Measurements from ENCODE around the gene COX7A1. TPM values are rescaled to one million over a fixed set of nuclear protein-coding genes. Genes with fewer than 3 reads are reported as not detected.

Gene COX7A1
- total and polyA plus RNA-seq, 10 of the 15 experiments (the other 5 are each of a cell fraction or from before 2014, with no cell fraction given): not detected

GRCh38 chr19:36114721-36115452, 37.4 kb downstream of the COX7A1 start, which contains the start of gene POLR2I:
TSS of gene POLR2I (minus strand) at chr19:36114875. CDS start at chr19:36114856, 19 bp downstream.
- peak within 1 kb of the TSS; percentile 89 for H3K4me3 ChIP-seq
- intact Hi-C loops (cut with micrococcal nuclease; ENCODE audit: unreplicated experiment) (loop anchor here (1.0 to 10.0 kb wide), 4 partner anchors 55 to 1260 kb away; partner anchors contain the start of genes THAP8, WDR62, ZNF146 and ZNF527), in situ Hi-C loops (cut with MboI) (loop anchor here (10.0 kb wide), 1 partner anchor 370 kb away; the partner anchor contains the start of gene ZNF566)
- peaks cover 4% of the 10 kb centered on the region in 2 experiments for H3K36me3 ChIP-seq (ENCODE audit: control insufficient read depth in 2 of 2, insufficient read depth in 2 of 2, low read length in 1 of 2)
- CTCF ChIA-PET: interaction anchor here (0.6 to 2.9 kb wide), 9 partner anchors 13 to 655 kb away, joined by 3 to 10 read pairs (median 4); partner anchors contain the start of gene THAP8
- SMC1A ChIA-PET (ENCODE audit: uncharacterized antibody, unreplicated experiment): interaction anchor here (0.7 to 2.9 kb wide), 8 partner anchors 10 to 233 kb away, joined by 3 to 12 read pairs (median 3); partner anchors contain the start of genes ZNF146 and ZNF565
- FAIRE-seq: peak; percentile 99
- H4K20me1 ChIP-seq (ENCODE audit: control insufficient read depth, insufficient read depth): no peaks in the 10 kb centered on the region
- peak within 1 kb of the TSS; percentile 96 for H3K9ac ChIP-seq (ENCODE audit: control insufficient read depth, insufficient read depth, low read length)
- peak within 1 kb of the TSS; percentile 80 for H3K27ac ChIP-seq (ENCODE audit: control insufficient read depth, insufficient read depth)
- no TSS peak for BruUV-seq (replicated peaks)
- peaks cover 9% of the 10 kb centered on the region for H3K4me1 ChIP-seq (ENCODE audit: control insufficient read depth, insufficient read depth, low read length)
- under 1% methylated on average over 58 of the region's 60 CpGs for WGBS (ENCODE audit: insufficient coverage, insufficient replicate concordance, low lambda C conversion rate, missing lambda C conversion rate)
- no peaks in the 10 kb centered on the region for H3K27me3 ChIP-seq (replicated peaks in 1 of 2; ENCODE audit: control insufficient read depth in 2 of 2, insufficient read depth in 2 of 2, low read length in 1 of 2)
- no peaks in the 10 kb centered on the region for H3K9me3 ChIP-seq (replicated peaks; ENCODE audit: control insufficient read depth, insufficient read depth, low read length)
- POLR2A ChIA-PET: interaction anchor here (0.6 to 1.6 kb wide), 8 partner anchors 11 to 101 kb away, joined by 3 to 11 read pairs (median 4); partner anchors contain the start of genes ALKBH6, CAPNS1, ZNF146 and ZNF565
- peak; percentile 97 for DNase-seq (ENCODE audit: low read depth, low spot score)
- H2AFZ ChIP-seq (ENCODE audit: control insufficient read depth, low read depth, low read length): peak within 1 kb of the TSS; percentile 88
- H3K4me2 ChIP-seq (ENCODE audit: control insufficient read depth, insufficient read depth): peak within 1 kb of the TSS; percentile 94
- H3K79me2 ChIP-seq (ENCODE audit: control insufficient read depth, insufficient read depth, low read length): peaks cover 24% of the 10 kb centered on the region
- RAD21 ChIA-PET (ENCODE audit: unreplicated experiment): interaction anchor here (0.6 to 1.9 kb wide), 8 partner anchors 13 to 471 kb away, joined by 3 to 5 read pairs (median 3); partner anchors contain the start of gene ALKBH6
- peak; percentile 94 for ATAC-seq
- TF ChIP-seq, protein P1, sequence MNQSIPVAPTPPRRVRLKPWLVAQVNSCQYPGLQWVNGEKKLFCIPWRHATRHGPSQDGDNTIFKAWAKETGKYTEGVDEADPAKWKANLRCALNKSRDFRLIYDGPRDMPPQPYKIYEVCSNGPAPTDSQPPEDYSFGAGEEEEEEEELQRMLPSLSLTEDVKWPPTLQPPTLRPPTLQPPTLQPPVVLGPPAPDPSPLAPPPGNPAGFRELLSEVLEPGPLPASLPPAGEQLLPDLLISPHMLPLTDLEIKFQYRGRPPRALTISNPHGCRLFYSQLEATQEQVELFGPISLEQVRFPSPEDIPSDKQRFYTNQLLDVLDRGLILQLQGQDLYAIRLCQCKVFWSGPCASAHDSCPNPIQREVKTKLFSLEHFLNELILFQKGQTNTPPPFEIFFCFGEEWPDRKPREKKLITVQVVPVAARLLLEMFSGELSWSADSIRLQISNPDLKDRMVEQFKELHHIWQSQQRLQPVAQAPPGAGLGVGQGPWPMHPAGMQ (IDR thresholded peaks at IDR 0.05; ENCODE audit: borderline replicate concordance): no peak
- TF ChIP-seq HCFC1 (IDR thresholded peaks at IDR 0.05; ENCODE audit: low read length) (peak; percentile 74), SMARCA5 (IDR thresholded peaks at IDR 0.05) (peak; percentile 75), ZBTB11 (CRISPR knock-in tag; IDR thresholded peaks at IDR 0.05) (no peak), NFYB (IDR thresholded peaks at IDR 0.05; ENCODE audit: insufficient read depth, low read depth, low read length) (peak; percentile 86), POLR2AphosphoS5 (IDR thresholded peaks at IDR 0.05; ENCODE audit: low read length) (peak; percentile 52), RAD21 (IDR thresholded peaks at IDR 0.05; ENCODE audit: insufficient read depth, low read depth, low read length) (no peak), NKRF (conservative IDR thresholded peaks at IDR 0.05) (peak; percentile 91), FOS (IDR thresholded peaks at IDR 0.05; ENCODE audit: borderline replicate concordance, extremely low read depth, insufficient read length) (peak; percentile 64), KDM1A (IDR thresholded peaks at IDR 0.05; ENCODE audit: borderline replicate concordance) (no peak), MYB (IDR thresholded peaks at IDR 0.05; ENCODE audit: borderline replicate concordance, low read depth, low read length) (no peak)
- TF ChIP-seq, protein P2, sequence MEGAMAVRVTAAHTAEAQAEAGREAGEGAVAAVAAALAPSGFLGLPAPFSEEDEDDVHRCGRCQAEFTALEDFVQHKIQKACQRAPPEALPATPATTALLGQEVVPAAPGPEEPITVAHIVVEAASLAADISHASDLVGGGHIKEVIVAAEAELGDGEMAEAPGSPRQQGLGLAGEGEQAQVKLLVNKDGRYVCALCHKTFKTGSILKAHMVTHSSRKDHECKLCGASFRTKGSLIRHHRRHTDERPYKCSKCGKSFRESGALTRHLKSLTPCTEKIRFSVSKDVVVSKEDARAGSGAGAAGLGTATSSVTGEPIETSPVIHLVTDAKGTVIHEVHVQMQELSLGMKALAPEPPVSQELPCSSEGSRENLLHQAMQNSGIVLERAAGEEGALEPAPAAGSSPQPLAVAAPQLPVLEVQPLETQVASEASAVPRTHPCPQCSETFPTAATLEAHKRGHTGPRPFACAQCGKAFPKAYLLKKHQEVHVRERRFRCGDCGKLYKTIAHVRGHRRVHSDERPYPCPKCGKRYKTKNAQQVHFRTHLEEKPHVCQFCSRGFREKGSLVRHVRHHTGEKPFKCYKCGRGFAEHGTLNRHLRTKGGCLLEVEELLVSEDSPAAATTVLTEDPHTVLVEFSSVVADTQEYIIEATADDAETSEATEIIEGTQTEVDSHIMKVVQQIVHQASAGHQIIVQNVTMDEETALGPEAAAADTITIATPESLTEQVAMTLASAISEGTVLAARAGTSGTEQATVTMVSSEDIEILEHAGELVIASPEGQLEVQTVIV (IDR thresholded peaks at IDR 0.05; ENCODE audit: borderline replicate concordance, partially characterized antibody): no peak

Measured in GM12878 (cell line).